ENCODE measurements around the gene CSMD2.
"Not testable (repeated sequence)": the region's sequence is repeated elsewhere in the genome, so short reads cannot be mapped to it uniquely, and the experiment has no call there.

Gene CSMD2

GRCh38 chr1:34164771-34165391, at the start of gene CSMD2:
Gene CSMD2 (minus strand): TSS chr1:34165230. CDS start chr1:34165097, 133 bp downstream.
- peak; percentile 6 for DNase-seq

- no peak for DNase-seq
Measured at GRCh38 chr1:34213956-34214355, 48.9 kb upstream of the CSMD2 start.

GRCh38 chr1:34212673-34213072, 47.6 kb upstream of the CSMD2 start:
- no peak for DNase-seq

GRCh38 chr1:34199927-34200326, 34.9 kb upstream of the CSMD2 start:
- no peak for DNase-seq

GRCh38 chr1:34192621-34193020, 27.6 kb upstream of the CSMD2 start:
- no peak for DNase-seq

- no peak for DNase-seq
Measured at GRCh38 chr1:34190692-34191091, 25.7 kb upstream of the CSMD2 start.

GRCh38 chr1:34188985-34189384, 24.0 kb upstream of the CSMD2 start:
- no peak for DNase-seq

GRCh38 chr1:34188418-34188817, 23.4 kb upstream of the CSMD2 start:
- DNase-seq: no peak

GRCh38 chr1:34186741-34187494, 21.9 kb upstream of the CSMD2 start:
- no peak for DNase-seq

GRCh38 chr1:34183381-34183780, 18.4 kb upstream of the CSMD2 start:
- DNase-seq: not testable (repeated sequence)

GRCh38 chr1:34178072-34178471, 13.0 kb upstream of the CSMD2 start:
- no peak for DNase-seq

GRCh38 chr1:34176830-34177603, 12.0 kb upstream of the CSMD2 start, which contains the start of gene C1orf94:
Gene C1orf94 (plus strand): TSS chr1:34176907. CDS start chr1:34177790, 883 bp downstream.
- DNase-seq: no peak

GRCh38 chr1:34175744-34176143, 10.7 kb upstream of the CSMD2 start:
- DNase-seq: no peak

- DNase-seq: no peak
Measured at GRCh38 chr1:34167389-34167788, 2.4 kb upstream of the CSMD2 start.

- DNase-seq: no peak
Measured at GRCh38 chr1:34166625-34167361, 1.8 kb upstream of the CSMD2 start.

- no peak for DNase-seq
Measured at GRCh38 chr1:34166191-34166624, 1.2 kb upstream of the CSMD2 start.

- no peak for DNase-seq
Measured at GRCh38 chr1:34165422-34165921, 442 bp upstream of the CSMD2 start.

- DNase-seq: no peak
Measured at GRCh38 chr1:34163792-34164731, 968 bp downstream of the CSMD2 start.

- DNase-seq: no peak
Measured at GRCh38 chr1:34162852-34163766, 1.9 kb downstream of the CSMD2 start.

GRCh38 chr1:34156739-34157138, 8.3 kb downstream of the CSMD2 start:
- no peak for DNase-seq

Data from activated effector memory CD4-positive, alpha-beta T cell treated with anti-CD3 and anti-CD28 coated beads, Interleukin-2, amount 50 U/mL, for 16 hours (primary cell).